ENCODE results near the gene NFIX. TPM values are rescaled to one million over a fixed set of nuclear protein-coding genes. Genes with fewer than 3 reads are reported as not detected.

Gene NFIX
- total and polyA plus RNA-seq, 2 donors (not counting 3 experiments of a cell fraction or from before 2014, with no cell fraction given), result 9.8 to 37.7 TPM

DNA sequence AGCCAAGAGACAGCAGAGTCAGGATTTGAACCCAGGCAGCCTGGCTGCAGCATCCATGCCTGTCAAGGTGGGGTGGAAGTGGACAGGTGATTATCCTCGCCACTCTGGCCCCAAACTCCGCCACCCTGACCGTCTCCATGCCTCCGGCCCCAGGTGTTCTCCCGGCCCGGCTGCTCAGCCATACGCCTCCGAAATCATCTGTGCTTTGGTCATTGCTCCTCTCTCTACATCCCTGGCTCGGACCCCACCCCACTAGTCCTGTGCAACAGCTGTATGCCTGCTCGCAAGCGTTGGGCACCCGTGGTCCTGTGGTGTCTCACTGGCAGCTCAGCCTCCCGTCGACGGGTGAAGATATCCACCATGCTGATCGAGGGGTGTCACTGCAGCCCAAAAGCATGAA is 22.0 kb upstream of the NFIX start:
- no peak for FAIRE-seq
- Histone ChIP-seq H3K27ac (ENCODE audit: insufficient read depth, low read depth, low read length) (no peak overlapping the region), H3K9ac (replicated peaks; ENCODE audit: extremely low read depth, insufficient read depth, low read length) (no peak overlapping the region)

More for the DNA sequence above, 22.0 kb upstream of the NFIX start:
- no TSS peak for BruUV-seq (replicated peaks)
- intact Hi-C loops (cut with micrococcal nuclease) (no loop called here), dilution Hi-C loops (cut with MboI; ENCODE audit: extremely low pct_ligation_motif_present, low sequenced_read_pairs) (no loop called here)
- no peak overlapping the region for H3K4me3 ChIP-seq (replicated peaks in 1 of 3; ENCODE audit: insufficient read depth in 1 of 3, low read depth in 1 of 3, low read length in 3 of 3)
- TF ChIP-seq MYC (IDR thresholded peaks at IDR 0.05; ENCODE audit: low read depth, low read length), result no peak
- TF ChIP-seq POLR2AphosphoS5 (IDR thresholded peaks at IDR 0.05; ENCODE audit: insufficient read depth, low read depth, low read length), result no peak
- no peak for TF ChIP-seq JUN (IDR thresholded peaks at IDR 0.05; ENCODE audit: borderline replicate concordance, insufficient read depth, insufficient read length, low read depth)
- no peak for TF ChIP-seq EZH2 (IDR thresholded peaks at IDR 0.05; ENCODE audit: borderline replicate concordance, low read depth, low read length, severe bottlenecking)
- no peak for TF ChIP-seq POLR2A (IDR thresholded peaks at IDR 0.05; ENCODE audit: low read depth, low read length)
- no peak for TF ChIP-seq CTCF (IDR thresholded peaks at IDR 0.05; ENCODE audit: extremely low read depth in 1 of 2, insufficient read depth in 1 of 2, low read depth in 1 of 2, low read length in 2 of 2)
- TF ChIP-seq GATA2 (IDR thresholded peaks at IDR 0.05; ENCODE audit: insufficient read depth, insufficient read length, low read depth, low read length), result no peak
- no peak for TF ChIP-seq FOS (IDR thresholded peaks at IDR 0.05; ENCODE audit: borderline replicate concordance, insufficient read depth, low read length)
- TF ChIP-seq, protein P1, sequence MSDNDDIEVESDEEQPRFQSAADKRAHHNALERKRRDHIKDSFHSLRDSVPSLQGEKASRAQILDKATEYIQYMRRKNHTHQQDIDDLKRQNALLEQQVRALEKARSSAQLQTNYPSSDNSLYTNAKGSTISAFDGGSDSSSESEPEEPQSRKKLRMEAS (IDR thresholded peaks at IDR 0.05; ENCODE audit: insufficient read depth, insufficient read length), result no peak
- CTCF ChIA-PET, result interaction anchor here (1.4 to 13.4 kb wide), 2 partner anchors 120 to 128 kb away, joined by 3 to 543 read pairs; no protein-coding TSS in a partner anchor
- no peaks in the 10 kb centered on the region for H3K79me2 ChIP-seq (ENCODE audit: control insufficient read depth, insufficient read depth, low read length)
- H3K4me1 ChIP-seq (ENCODE audit: control insufficient read depth, extremely low read depth, insufficient read depth, low read length), result no peaks in the 10 kb centered on the region
- no peaks in the 10 kb centered on the region for H3K9me3 ChIP-seq (replicated peaks; ENCODE audit: control insufficient read depth, insufficient read depth, low read length)
- H2AFZ ChIP-seq (ENCODE audit: low read depth, low read length), result no peak overlapping the region
- no peaks in the 10 kb centered on the region for H3K9me1 ChIP-seq (replicated peaks; ENCODE audit: control insufficient read depth, extremely low read depth, insufficient read depth, low read length)
- no peak overlapping the region for H3K4me2 ChIP-seq (ENCODE audit: insufficient read depth, low read length)
- POLR2A ChIA-PET, result no interaction called here
- H4K20me1 ChIP-seq (replicated peaks; ENCODE audit: control insufficient read depth, extremely low read depth, insufficient read depth, low read length), result no peaks in the 10 kb centered on the region
- DNase-seq (ENCODE audit: low read depth, low spot score), result no peak
- H3K36me3 ChIP-seq (ENCODE audit: control insufficient read depth in 2 of 2, extremely low read depth in 1 of 2, insufficient read depth in 2 of 2, low read length in 2 of 2), result no peaks in the 10 kb centered on the region
- H3K27me3 ChIP-seq (ENCODE audit: control insufficient read depth in 2 of 2, insufficient read depth in 2 of 2, low read length in 2 of 2), result no peaks in the 10 kb centered on the region

All from endothelial cell of umbilical vein (primary cell).